Measurements from ENCODE around the gene KLF3. TPM values are rescaled to one million over a fixed set of nuclear protein-coding genes. Genes with fewer than 3 reads are reported as not detected.

KLF3 gene
- total and polyA plus RNA-seq, 7 donors = 29.2 to 64.0 (median 38.7) TPM

- H3K4me3 ChIP-seq = no peak overlapping the region
- WGBS, 2 donors = 96 to 98% methylated on average over 3 of the region's 3 CpGs
- intact Hi-C loops (cut with DNase I) = no loop called here
- H3K9me3 ChIP-seq = no peaks in the 10 kb centered on the region
- TF ChIP-seq POLR2AphosphoS5 (IDR thresholded peaks at IDR 0.05) = no peak
- no peak for TF ChIP-seq EP300 (IDR thresholded peaks at IDR 0.05)
- TF ChIP-seq CTCF (IDR thresholded peaks at IDR 0.05) = no peak
- TF ChIP-seq POLR2A (IDR thresholded peaks at IDR 0.05) = no peak
- peaks cover 0 to 3% (median 1%) of the 10 kb centered on the region in 4 donors for H3K4me1 ChIP-seq
- no peaks in the 10 kb centered on the region for H3K36me3 ChIP-seq
- no peaks in the 10 kb centered on the region for H3K27me3 ChIP-seq
- no peak for DNase-seq
- no peak overlapping the region for H3K27ac ChIP-seq
Measured at GRCh38 chr4:38639242-38639641, 24.8 kb upstream of the KLF3 start.

GRCh38 chr4:38641811-38642210 is 22.2 kb upstream of the KLF3 start:
- no peak for DNase-seq
- Histone ChIP-seq H3K4me3 (no peak overlapping the region), H3K4me1 (no peaks in the 10 kb centered on the region), H3K36me3 (no peaks in the 10 kb centered on the region), H3K27ac (no peak overlapping the region), H3K27me3 (no peaks in the 10 kb centered on the region), H3K9me3 (no peaks in the 10 kb centered on the region)
- WGBS, 2 donors = 93 to 99% methylated on average over 1 of the region's 1 CpG
- TF ChIP-seq POLR2A (IDR thresholded peaks at IDR 0.05) (no peak), EP300 (IDR thresholded peaks at IDR 0.05) (no peak), CTCF (IDR thresholded peaks at IDR 0.05) (no peak), POLR2AphosphoS5 (IDR thresholded peaks at IDR 0.05) (no peak)
- intact Hi-C loops (cut with DNase I) = no loop called here

GRCh38 chr4:38644201-38644600 is 19.8 kb upstream of the KLF3 start:
- H3K36me3 ChIP-seq = no peaks in the 10 kb centered on the region
- DNase-seq = no peak
- no peaks in the 10 kb centered on the region for H3K4me1 ChIP-seq
- H3K27me3 ChIP-seq = no peaks in the 10 kb centered on the region
- intact Hi-C loops (cut with DNase I) = no loop called here
- H3K9me3 ChIP-seq = no peaks in the 10 kb centered on the region
- TF ChIP-seq POLR2AphosphoS5 (IDR thresholded peaks at IDR 0.05) (no peak), CTCF (IDR thresholded peaks at IDR 0.05) (no peak), EP300 (IDR thresholded peaks at IDR 0.05) (no peak), POLR2A (IDR thresholded peaks at IDR 0.05) (no peak)
- 93 to 97% methylated on average over 3 of the region's 3 CpGs for WGBS, 2 donors
- no peak overlapping the region for H3K4me3 ChIP-seq
- no peak overlapping the region for H3K27ac ChIP-seq

GRCh38 chr4:38647101-38647819 is 16.7 kb upstream of the KLF3 start:
- intact Hi-C loops (cut with DNase I) = no loop called here
- WGBS, 2 donors = 95 to 98% methylated on average over 2 of the region's 2 CpGs
- Histone ChIP-seq H3K4me3 (no peak overlapping the region), H3K9me3 (no peaks in the 10 kb centered on the region), H3K36me3 (no peaks in the 10 kb centered on the region), H3K27me3 (no peaks in the 10 kb centered on the region), H3K27ac (no peak overlapping the region), H3K4me1 (no peaks in the 10 kb centered on the region)
- no peak for TF ChIP-seq POLR2AphosphoS5 (IDR thresholded peaks at IDR 0.05)
- DNase-seq = no peak

- TF ChIP-seq POLR2AphosphoS5 (IDR thresholded peaks at IDR 0.05) (no peak), EP300 (IDR thresholded peaks at IDR 0.05) (no peak), CTCF (IDR thresholded peaks at IDR 0.05) (no peak), POLR2A (IDR thresholded peaks at IDR 0.05) (no peak)
- 61 to 76% methylated on average over 9 of the region's 9 CpGs for WGBS, 2 donors
Measured at GRCh38 chr4:38650133-38650532, 13.9 kb upstream of the KLF3 start.

More at GRCh38 chr4:38650133-38650532, 13.9 kb upstream of the KLF3 start:
- DNase-seq = no peak
- no peak overlapping the region for H3K27ac ChIP-seq
- intact Hi-C loops (cut with DNase I) = no loop called here
- no peak overlapping the region for H3K4me3 ChIP-seq
- no peaks in the 10 kb centered on the region for H3K36me3 ChIP-seq
- no peaks in the 10 kb centered on the region for H3K4me1 ChIP-seq
- no peaks in the 10 kb centered on the region for H3K27me3 ChIP-seq
- no peaks in the 10 kb centered on the region for H3K9me3 ChIP-seq

Measured in sigmoid colon (tissue), 7 donors.